HG03460 (cell line): ENCODE results near the gene PDZD2.
"Not testable (repeated sequence)": the region's sequence is repeated elsewhere in the genome, so short reads cannot be mapped to it uniquely, and the experiment has no call there.

Source experiments
- ATAC-seq: cut with Tn5 transposase; IDR thresholded peaks from one replicate; pipeline ENCODE4 v1.9.1; 2021; ENCODE audit not compliant: unreplicated experiment

Gene PDZD2

GRCh38 chr5:32094691-32095090 is 455.8 kb downstream of the PDZD2 start:
- ATAC-seq: no peak

DNA sequence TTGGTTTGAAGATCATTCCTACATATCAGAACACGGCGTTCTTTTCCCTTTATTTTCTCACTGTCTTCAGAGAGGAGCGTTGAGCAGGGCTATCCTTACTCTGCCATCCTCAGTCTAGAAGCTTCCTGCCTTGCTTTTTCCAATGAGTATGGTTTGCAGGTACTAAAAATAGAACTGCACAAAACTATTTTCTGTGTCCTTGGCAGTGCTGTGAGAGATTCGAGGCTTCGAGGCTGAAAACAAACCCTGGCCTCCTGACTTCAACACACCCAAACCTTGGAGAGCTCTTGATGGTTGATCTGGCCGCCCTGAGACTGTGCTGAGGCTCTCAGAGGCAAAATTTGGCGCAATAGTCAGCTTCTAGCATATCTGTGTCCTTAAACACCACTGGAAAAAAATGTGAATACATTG is 456.3 kb downstream of the PDZD2 start:
- no peak for ATAC-seq

- no peak for ATAC-seq
Observed at GRCh38 chr5:32096891-32097595, 458.1 kb downstream of the PDZD2 start.

GRCh38 chr5:32098291-32098690 is 459.4 kb downstream of the PDZD2 start:
- no peak for ATAC-seq

DNA sequence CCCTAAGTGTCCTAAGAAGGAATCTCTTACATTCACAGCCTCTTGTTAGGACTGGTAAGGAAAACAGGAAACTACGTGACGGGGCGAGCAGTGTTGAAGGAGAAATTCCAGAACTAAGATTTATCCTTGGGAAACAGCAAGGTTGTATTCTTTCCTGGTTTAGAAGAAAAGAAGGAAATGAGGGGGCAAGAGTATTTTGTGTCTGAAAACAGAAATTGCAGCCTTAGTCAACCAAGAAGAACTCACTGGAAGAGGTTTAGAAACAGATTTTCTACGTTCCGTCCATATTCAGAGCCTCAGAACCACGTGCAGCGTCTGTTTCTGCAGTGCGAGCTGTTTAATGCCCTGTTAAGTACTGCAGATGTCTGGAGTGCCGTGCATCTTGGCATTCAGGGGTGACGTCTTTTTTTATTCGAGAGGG is 460.0 kb downstream of the PDZD2 start:
- ATAC-seq: no peak

GRCh38 chr5:32099486-32100035 is 460.6 kb downstream of the PDZD2 start:
- ATAC-seq: no peak

DNA sequence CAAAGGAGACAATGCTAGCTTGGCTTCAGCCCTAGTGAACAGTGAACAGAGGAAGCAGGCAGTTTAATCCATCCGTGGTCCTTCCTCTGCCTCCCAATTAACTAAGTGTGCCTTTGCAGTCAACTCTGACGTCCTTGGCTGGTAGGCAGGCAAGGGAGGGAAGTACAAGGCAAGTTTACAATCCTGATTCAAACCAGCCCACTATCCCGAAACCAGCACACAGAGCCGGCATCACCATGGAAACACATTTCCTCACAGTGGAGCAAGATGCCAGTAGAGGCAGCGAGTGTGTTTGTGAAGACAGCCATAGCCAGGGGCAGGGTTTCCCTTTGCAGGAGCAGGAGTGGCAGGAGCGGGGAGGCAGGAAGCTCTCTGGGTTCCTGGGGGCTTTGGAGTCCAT is 461.3 kb downstream of the PDZD2 start:
- ATAC-seq: no peak

GRCh38 chr5:32100691-32101302 is 461.9 kb downstream of the PDZD2 start:
- no peak for ATAC-seq

- no peak for ATAC-seq
Observed at GRCh38 chr5:32102254-32102986, 463.5 kb downstream of the PDZD2 start.

GRCh38 chr5:32103521-32103920 is 464.6 kb downstream of the PDZD2 start:
- no peak for ATAC-seq

DNA sequence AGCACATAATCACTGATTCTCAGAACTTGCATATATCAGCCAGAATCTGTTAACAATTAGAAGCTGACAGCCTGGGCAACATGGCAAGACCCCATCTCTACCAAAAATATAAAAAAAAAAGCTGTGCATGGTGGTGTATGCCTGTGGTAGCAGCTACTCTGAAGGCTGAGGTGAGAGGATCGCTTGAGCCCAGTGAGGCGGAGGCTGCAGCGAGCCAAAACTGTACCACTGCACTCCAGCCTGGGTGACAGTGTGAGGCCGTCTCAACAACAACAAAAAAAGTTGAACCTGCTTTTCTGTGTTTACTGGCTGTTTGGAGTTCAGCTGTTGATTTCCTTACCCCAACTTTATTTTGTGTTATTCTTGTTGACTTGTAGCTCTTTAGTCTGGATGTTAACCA is 468.4 kb downstream of the PDZD2 start:
- ATAC-seq: no peak

GRCh38 chr5:32108167-32108566 is 469.2 kb downstream of the PDZD2 start:
- ATAC-seq: no peak

DNA sequence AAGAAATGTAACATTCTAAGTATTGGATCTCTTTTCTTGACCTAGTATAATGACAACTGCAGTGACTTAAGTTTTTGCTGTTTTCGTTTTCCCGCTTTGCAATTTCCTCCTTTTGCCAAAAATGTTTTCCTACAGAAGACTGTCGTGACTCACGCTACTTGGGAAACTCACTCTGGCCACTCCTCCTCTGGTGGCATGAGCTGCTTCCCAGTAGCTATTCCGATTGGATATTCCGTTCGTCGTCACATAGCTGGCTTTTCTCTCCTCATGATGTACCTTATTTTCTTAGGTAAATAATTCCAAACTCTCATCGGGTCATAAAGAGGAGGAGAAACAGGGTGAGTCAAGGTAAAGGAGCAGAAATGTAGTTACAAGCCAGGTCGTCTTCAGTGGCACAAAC is 470.3 kb downstream of the PDZD2 start:
- ATAC-seq: no peak

- no peak for ATAC-seq
Observed at GRCh38 chr5:32110111-32110696, 471.3 kb downstream of the PDZD2 start.

DNA sequence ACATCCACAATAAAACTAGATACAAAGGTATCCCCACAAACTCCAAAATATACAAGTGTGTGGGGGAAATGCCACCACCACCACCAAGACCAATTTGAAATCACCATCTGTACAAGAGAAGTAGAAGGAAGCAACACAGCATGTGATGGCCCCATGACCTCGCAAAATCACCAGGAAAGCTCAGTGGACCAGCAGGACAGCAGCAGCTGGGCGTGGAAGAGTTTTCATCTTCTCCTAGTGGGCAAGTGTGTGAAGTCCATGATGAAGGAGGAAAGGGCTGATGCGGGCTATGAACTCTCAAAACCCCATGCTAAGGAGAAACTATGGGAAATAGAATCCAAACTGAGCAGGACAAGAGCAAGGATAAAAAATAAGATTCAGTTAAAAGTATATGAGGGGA is 477.1 kb downstream of the PDZD2 start:
- no peak for ATAC-seq

- no peak for ATAC-seq
Observed at GRCh38 chr5:32116574-32117313, 477.8 kb downstream of the PDZD2 start.

GRCh38 chr5:32118922-32119321 is 480.0 kb downstream of the PDZD2 start:
- ATAC-seq: not testable (repeated sequence)

- no peak for ATAC-seq
Observed at GRCh38 chr5:32123058-32123805, 484.3 kb downstream of the PDZD2 start.

DNA sequence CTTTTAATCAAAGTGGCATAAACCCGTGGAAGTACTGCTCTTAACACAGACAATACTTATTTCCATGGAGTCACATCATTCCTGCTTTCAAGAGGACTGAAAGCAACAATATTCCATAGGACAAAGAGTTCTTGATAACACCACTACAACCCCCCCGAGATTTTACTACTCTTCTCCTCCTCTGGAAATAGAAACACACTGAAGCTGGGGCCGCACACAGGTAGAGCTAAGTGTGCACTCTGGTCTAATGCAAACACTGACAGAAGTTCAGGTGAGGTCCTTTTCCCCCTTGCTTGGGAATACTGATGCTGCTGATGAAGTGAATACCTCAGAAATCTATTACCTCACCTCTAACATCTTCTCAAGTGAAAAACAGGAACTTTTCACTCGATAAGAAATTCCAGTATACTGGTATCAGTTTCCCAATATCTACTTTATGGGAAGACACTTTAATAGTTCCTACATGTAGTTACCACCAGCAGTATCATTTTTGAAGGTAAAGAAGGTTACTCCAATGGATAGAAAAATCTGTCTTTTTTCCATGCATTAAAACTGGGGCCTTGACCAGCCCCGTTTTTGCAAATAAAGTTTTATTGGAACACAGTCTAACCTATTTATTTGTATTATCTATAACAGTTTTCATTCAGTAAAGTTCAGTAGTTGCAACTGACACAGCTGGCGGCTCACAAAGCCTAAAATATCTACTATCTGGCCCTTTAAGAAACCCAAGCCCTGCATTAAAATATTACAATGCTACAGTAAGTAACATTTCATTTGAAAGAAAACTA is 485.2 kb downstream of the PDZD2 start:
- no peak for ATAC-seq
